Middle frontal gyrus (tissue), 1 donor: ENCODE data around the gene ERMARD.
"Not testable (repeated sequence)": the region's sequence is repeated elsewhere in the genome, so short reads cannot be mapped to it uniquely, and the experiment has no call there.

Experiments
- DNase-seq: peaks from one replicate; pipeline ENCODE4 v3.0.0-alpha.2; 2015; ENCODE audit warnings: low spot score; ENCODE audit errors: extremely low spot score

The ERMARD gene

DNA sequence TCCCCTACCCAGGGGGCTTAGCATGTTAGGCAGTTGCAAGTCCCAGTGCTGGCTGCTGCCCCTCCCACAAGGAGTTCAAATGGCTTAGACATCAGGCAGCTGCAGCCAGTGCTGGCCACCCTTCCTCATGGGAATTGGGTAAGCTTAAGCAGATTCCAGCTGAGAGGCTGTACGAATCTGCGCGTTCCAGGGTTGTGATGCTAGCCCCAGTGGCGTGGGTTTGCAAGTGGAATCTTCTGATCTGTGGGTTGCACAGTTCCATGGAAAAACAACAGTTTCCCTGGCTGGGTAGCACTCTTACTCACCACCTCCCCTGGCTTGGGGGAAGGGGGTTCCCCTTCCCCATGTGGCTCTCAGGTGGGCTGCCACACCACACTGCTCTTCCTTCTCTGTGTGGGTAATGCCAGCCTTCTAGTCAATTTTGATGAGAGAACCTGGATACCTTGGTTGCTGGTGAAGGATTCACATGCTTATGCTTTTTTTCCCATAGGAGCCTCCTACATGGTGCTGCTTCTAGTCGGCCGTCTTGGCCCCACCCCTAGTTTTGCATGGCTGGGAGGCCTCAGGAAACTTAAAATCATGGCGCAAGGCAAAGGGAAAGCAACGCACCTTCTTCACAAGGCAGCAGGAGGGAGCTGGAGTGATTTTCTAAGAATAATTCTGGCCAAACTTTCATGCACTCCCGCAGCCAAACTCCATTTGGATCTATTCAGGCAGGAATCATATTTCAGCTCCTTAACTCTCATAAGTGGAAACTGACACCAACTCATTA lies 13.0 kb upstream of the ERMARD start:
- DNase-seq, result no peak

DNA sequence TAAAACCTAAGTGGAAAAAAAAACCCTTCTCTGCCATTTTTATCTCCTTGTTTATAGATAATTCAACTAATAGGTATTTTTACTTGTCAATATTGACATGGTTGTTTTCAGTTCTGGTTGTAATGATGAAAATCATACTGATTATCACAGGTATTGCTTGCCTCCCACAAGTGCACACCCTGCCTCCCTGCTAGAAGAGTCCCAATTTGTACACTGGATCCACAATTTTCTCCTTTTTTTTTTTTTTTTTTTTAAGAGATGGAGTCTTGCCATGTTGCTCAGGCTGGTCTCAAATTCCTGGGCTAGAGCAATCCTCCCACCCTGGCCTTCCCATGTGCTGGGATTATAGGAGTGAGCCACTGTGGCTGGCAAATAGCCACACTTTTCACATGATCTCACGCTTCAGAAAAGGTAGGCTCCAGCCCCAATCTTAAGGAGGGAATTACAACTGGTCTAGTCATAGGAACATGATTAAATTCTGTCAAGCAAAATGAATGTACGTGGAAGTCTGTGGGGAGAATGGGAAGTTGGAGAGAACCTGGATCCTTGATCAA lies 12.4 kb upstream of the ERMARD start:
- no peak for DNase-seq

DNA sequence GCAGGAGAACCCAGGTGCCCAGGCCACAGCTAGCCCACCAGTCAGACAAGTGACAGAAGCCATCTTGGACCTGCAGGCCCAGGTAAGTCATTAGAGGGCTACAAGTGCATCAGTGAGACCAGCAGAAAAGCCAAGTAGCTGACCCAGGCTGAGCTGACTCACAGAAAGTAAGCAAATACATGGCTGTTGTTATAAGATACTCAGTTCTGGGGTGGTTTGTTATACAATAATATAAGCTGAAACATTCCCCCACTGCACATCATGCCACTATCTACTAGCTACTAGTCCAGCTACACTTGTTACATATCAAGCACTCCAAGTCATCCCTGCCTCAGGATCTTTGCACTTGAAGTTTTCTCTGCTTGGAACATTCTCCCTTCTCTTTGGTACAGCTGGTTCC lies 10.1 kb upstream of the ERMARD start:
- no peak for DNase-seq

DNA sequence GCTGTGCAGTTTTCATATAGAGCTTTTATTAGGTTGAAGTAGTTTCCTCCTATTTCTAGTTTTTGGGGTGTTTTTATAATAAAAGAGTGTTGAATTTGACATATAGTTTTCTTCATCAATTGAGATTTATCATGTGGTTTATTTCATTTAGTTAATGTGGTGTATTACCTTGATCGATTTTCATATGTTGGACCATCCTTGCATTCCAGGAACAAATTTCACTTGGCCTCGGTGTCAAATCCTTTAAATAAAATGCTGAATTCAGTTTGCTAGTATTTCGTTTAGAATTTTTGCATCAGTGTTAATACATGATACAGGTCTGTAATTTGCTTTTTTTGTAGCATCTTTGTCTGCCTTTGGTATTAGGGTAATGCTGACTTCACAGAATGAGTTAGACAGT lies 6.0 kb upstream of the ERMARD start:
- no peak for DNase-seq

DNA sequence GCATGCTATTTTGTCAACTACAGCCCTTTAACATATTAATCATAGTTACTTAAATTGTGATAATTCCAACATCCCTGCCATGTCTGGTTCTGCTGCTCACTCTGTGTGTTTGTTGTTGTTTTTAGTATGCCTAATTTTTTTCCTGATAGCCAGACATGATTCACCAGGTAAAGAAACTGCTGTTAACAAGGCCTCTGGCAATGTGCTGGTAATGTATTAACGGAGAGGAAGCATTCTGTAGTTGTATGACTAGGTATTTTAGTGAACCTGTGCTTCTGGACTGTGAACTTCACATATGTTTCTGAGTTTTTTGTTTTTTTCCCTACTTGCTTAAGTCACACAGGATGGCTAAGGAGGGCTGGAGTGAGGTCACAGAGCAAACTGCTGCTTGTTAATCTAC lies 4.9 kb upstream of the ERMARD start:
- DNase-seq, result no peak

DNA sequence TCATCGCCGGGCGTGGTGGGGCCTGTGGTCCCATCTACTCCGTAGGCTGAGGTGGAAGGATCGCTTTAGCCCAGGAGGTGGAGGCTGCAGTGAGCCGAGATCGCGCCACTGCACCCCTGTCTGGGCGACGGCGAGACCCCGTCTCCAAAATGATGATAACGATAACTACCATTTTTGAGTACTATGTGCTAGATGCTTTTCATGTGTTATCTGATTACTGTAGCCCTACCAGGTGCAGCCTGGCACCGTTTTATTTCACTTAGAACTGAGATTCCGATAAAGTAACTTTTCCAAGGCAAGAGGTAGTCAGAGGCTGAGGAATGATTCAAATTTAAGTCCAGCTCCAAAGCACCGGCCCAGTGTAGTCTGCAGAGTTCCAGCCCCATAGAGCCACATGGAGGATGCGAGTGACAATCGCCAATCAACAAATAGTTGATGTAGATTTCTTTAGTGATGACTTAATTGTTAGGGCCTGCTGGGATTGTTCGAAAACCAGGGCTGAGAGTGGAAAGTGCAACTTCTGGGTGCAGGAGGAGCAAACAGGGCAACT lies 727 bp downstream of the ERMARD start:
- DNase-seq, result no peak

DNA sequence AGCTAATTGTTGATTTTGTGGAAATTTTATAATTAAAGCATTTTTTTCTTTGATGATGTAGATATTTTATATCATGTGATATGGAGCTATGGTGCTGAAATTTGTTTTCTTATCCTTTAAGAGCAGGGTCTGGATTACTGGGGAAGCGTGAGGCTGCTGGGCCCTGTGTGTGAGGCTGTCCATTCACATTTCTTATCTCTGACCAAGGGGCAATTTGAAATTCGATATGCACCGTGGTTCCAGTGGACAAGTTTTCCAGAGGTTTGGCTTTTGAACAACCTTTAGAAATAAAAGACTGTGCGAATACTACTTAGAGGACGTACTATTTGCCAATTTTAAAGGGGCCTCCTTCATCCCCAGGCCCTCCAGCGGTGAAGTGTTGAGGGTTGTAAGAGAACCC lies 3.7 kb downstream of the ERMARD start:
- no peak for DNase-seq

DNA sequence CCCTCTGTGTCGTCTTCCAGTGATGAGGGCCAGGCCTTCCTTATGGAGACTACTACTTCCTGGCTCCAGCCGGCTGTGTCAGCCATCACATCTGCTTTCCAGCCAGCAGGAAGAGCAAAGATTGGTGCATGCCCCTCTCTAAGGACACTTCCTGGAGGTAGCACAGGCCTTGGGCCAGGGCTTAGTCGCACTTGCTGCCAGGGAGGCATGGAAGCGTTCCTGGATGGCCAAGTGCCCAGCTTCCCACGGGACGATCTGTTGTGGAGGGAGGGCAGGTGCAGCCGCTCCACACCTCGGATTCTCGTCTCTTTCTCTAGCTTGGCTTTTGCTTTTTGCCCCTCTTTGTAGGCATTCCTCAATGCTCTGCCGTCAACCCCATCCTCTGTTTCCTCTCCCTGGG lies 11.9 kb downstream of the ERMARD start:
- no peak for DNase-seq

DNA sequence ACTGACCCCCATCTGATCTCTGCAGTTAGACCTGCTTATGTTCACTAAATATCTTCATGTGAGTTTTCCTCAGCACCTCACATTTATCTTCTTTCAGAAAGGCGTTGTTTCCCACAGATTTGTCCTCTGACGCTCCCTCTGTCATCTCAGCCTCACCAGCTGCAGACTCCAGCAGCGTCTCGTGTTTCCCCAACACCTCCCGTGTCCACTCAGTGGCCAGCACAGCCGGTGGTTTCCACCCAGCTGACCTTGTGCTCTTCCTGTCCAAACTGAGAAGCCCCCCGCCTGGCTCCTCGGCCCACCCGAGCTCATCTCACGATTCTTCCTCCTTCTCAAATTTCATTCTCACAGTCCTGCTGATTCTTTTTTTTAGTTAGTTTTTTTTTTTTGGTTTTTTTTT lies 12.5 kb downstream of the ERMARD start:
- no peak for DNase-seq

DNA sequence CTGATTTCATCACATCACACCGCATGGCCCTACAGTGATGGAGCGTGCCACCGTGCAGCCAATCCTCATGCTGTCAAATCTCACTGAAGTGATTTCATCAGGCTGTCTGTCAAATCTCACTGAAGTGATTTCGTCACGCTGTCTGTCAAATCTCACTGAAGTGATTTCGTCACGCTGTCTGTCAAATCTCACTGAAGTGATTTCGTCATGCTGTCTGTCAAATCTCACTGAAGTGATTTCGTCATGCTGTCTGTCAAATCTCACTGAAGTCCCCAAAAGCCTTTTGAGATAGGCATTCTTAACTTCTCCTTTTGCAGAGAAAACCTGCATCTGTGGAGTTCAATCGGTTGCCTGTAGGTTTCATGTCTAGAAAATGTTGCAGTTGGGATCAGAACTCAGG lies 14.4 kb downstream of the ERMARD start:
- not testable (repeated sequence) for DNase-seq

DNA sequence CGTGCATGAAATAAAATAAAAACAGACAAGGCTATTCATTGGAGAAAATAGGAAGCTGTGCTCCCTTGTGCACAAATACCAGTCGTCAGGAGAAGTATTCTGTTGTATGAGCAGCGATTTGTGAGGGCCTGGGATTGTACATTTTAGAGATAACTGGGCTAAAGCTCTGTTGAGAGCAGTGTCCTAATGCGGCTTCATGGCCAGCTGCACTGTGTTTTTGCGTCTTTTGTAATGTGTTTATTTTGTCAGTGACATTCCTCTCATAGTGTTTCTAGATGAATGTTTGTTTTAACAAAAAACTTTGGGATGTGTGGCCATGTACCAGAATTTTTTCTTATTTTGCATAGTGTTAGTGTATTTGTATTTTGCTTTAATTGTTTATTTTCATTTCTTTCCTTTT lies 14.8 kb downstream of the ERMARD start:
- no peak for DNase-seq

DNA sequence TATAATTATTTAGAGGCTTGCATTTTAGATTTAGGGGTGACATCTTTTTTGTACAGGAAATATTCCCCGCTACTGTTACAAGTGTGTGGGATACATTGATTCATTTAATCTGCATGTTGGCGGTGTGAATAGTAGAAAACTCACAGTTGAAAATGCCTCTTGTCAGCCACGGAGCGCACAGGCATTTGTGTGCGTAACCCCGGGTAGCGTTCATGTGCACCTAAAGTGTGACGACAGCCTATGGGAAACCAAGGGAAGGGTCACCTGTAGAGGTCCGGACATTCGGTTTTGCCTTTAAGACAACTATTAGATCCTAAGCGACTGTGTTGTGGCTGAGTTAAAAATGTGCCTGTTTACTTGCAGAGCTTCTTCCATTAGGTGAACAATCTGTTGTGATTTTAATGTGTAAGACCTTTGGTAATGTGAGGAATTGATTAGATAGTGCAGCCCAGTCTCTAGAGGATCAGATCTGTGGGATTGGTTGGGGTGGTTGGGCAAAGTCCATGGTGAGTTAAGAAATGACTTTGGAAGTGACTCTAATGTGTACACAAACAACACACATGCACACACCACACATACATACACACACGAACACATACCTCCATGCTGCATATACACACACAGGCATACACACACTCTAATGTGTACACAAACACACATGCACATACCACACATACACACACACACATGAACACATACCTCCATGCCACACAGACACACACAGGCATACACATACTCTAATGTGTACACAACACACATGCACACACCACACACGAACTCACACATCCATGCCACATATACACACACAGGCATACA lies 15.7 kb downstream of the ERMARD start:
- DNase-seq, result no peak

DNA sequence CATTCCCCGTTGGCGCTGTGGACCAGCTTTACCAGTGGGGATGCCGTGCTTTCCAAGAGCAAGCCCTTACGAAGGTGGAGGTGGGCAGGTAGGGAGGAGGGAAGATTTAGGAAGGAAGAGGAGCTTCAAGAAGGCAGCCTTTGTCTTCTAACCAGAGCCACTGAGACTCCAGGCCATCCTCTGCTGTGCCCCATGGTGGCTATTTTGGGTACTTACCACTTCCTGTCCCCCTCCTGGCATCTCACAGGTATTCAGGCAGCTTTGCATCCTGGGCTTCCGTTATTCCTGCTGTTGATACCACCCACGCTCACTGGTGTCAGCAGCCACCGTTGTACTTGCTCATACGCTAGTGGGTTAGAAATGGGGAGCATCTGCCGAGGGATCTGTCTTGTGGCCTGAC lies 22.9 kb downstream of the ERMARD start:
- no peak for DNase-seq

DNA sequence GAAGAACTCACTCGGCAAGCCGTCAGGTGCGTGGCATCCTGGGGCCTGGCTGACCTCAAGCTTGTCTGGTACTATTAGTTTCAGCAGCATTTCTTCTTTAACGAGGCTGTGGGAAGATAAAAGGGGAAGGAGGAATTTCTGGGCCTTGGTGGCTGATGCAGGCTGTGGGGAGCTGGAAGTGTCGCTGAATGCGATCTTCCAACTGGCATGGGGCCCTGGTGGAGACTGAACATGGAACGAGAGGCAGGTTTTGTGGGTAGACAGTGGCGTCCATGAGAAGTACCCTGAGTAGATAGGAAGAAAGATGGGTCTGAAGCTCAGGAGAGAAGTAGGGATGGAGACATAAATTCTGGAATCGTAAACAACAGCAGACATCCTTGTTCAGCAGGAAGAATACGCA lies 23.9 kb downstream of the ERMARD start:
- DNase-seq, result no peak

DNA sequence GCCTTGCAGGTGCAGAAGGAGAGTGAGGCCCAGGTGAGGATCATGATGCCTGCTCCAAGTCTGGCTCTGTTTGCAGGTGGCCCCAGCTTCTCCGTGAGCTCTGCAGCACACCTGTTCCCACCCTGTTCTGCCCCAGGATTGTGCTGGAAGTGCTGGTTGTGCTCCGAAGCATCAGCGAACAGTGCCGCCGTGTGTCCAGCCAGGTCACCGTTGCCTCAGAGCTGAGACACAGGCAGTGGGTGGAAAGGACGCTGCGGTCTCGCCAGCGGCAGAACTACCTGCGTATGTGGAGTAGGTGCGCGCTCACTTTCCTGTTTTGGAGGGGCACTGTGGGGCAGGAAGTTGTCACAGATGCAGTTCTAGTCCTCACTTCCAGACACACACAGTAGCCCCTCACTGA lies 25.0 kb downstream of the ERMARD start:
- DNase-seq, result no peak

DNA sequence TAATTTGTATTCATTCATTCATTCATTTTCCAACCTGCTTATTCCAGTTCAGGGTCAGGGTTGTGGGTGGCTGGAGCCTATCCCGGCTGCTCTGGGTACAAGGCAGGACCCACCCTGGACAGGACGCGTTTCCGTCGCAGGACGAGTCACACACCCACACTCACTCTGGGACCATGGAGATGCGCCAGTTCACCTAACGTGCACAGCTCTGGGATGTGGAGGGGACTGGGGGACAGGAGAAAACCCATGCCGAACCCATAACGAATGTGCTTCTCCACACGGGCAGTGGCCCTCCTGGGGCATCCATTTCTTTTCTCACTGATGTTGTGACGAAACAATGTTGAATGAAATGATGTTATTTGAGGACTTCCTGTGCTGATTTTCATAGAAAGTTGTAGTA lies 26.5 kb downstream of the ERMARD start:
- DNase-seq, result no peak

DNA sequence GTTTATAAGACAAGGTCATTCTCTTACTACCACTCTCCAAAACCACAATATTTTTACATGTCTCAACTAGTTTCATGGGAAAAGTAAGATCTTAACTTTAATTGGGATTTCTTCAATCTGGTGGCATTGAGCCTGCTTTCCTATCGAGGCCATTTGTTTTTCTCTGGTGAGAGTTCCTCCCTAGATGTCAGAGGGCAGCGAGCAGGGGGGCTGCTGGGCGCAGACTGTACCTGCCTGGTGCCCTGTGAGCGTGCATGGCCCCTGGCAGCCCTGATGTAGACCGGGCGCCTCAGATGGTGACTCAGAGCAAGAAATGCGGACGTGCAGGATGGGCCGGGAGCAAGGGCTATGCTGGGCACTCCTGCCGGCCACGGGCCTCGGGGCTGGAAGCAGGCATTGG lies 27.2 kb downstream of the ERMARD start:
- no peak for DNase-seq

DNA sequence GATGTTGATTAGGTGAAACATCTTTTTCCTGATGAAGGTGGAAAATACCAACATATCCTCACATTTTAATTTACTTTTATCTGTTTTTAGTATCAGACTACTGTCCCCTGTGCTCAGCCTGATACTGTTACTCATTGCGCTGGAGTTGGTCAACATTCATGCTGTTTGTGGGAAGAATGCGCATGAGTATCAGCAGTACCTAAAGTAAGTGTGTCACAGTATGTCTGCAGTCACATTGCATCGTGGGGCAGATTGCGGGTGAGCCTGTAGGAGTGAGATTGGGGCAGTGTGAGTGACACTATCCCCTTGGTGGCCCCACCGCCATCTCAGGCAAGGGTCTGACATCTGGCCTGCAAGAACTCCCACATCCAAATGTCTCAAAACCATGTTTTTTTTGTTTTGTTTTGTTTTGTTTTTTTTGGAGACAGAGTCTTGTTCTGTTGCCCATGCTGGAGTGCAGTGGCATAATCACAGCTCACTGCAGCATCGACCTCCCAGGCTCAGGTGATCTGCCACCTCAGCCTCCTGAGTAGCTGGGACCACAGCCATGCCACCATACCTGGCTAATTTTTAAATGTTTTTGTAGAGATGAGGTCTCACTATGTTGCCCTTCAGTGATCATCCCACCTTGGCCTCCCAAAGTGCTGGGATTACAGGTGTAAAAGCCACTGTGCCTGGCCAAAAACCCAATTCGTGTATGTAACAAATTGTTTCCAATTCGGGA lies 27.8 kb downstream of the ERMARD start:
- no peak for DNase-seq

DNA sequence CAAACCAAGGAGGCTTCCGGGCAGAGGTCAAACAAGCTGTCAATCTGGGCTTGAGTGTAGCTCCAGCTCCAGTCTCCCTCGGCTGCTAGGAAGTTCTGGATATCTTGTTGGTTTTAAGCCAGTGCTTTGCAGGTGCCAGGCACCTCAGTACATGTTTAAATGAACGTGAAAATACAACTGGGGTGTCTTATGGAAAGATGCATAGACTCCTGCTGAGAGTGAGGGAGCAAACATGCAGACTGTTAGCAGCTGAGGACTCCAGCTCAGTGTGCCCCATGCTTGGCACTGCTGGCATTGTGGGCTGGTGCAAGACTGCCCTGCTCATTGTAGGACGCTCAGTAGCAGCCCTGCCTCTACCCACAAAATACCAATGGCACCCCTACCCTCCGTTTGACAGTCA lies 28.5 kb downstream of the ERMARD start:
- DNase-seq, result no peak

DNA sequence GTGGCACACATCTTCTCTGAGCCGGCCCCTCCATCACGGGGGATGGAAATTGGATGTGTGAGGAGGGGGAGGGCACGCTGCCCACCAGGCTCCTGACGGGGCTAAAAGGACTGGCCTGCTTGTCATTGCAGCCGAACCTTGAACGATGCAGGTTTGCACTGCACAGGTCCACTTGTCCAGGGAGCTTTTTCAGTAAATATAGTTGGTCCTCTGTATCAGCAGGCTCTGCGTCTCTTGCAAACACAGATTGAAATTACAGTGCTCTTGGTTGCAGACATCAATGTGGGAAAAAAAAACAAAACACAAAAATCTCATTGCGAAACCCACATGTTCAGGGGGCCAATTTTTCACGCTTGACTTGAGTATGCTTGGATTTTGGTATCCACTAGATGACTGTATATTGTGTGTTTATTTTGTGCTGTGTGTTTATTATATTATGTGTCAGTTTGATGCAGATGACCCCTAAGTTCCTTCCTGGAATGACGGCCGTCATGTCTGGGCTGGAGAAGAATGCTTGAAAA lies 29.2 kb downstream of the ERMARD start:
- no peak for DNase-seq

DNA sequence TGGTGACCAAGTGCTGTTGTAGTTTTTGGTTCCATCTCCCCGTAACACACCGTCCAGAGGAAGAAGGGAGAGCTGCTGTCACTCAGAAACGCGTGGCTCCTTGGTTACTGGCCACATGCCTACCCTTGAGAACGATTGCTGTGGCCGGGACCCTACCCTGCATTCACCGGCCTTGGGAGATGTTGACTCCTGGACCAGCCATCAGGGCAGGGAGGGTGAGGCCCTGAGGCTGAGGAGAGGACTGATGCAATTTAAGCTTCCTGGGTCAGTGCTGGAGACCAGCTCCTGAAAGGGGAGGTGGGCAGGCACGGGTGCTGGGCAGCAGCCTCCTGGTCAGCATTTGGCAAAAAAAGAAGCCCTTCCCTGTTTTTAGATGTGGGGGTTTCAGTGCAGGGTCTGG lies 31.5 kb downstream of the ERMARD start:
- no peak for DNase-seq
